Muscle of arm (tissue), 12 donors: ENCODE results near the gene LRRC26. TPM values are rescaled to one million over a fixed set of nuclear protein-coding genes. Genes with fewer than 3 reads are reported as not detected.

Experiments used
- polyA plus RNA-seq, 12 donors: library from polyadenylated mRNA; unstranded; fragments of 120-200 nt; gene quantifications; one replicate each; pipeline ENCODE4 v1.2.1, GENCODE V29; 2013; ENCODE audit not compliant: insufficient read length in 12 of 12

Gene LRRC26
- polyA plus RNA-seq, 12 donors, result not detected

Other genes starting within 250 kb of the LRRC26 start
- gene FBXW5, start 225.3 kb downstream of the LRRC26 start, polyA plus RNA-seq, result 10 to 100 TPM in 11 of 12 donors, not detected in 1; 26.2 to 46.7 (median 30.6) TPM
- 1 to 10 TPM in 1 of 12 donors, under 1 TPM in 7, not detected in 4; 0.27 to 1.2 (median 0.48) TPM for gene C8G, start 224.8 kb downstream of the LRRC26 start, polyA plus RNA-seq
- 1 to 10 TPM in 5 of 12 donors, under 1 TPM in 4, not detected in 3; 0.23 to 1.4 (median 1.1) TPM for gene LCN12, start 217.8 kb downstream of the LRRC26 start, polyA plus RNA-seq
- 10 to 100 TPM in 6 of 12 donors, 1 to 10 TPM in 4, not detected in 2; 5.3 to 30.3 (median 13.6) TPM for gene PTGDS, start 192.5 kb downstream of the LRRC26 start, polyA plus RNA-seq
- gene LCNL1, start 187.1 kb downstream of the LRRC26 start, polyA plus RNA-seq, result under 1 TPM in 10 of 12 donors, not detected in 2; 0.19 to 0.74 (median 0.54) TPM
- 10 to 100 TPM in 11 of 12 donors, not detected in 1; 15.5 to 51.6 (median 19.6) TPM for gene PAXX, start 177.6 kb downstream of the LRRC26 start, polyA plus RNA-seq
- gene CLIC3, start 173.5 kb downstream of the LRRC26 start, polyA plus RNA-seq, result 10 to 100 TPM in 1 of 12 donors, 1 to 10 TPM in 2, under 1 TPM in 6, not detected in 3; 0.23 to 26.6 (median 0.49) TPM
- gene ABCA2, start 141.8 kb downstream of the LRRC26 start, polyA plus RNA-seq, result 10 to 100 TPM in 11 of 12 donors, not detected in 1; 10.1 to 28.9 (median 13.0) TPM
- under 1 TPM in 3 of 12 donors, not detected in 9; 0.05 to 0.45 (median 0.08) TPM for gene FUT7, start 138.0 kb downstream of the LRRC26 start, polyA plus RNA-seq
- gene NPDC1, start 123.9 kb downstream of the LRRC26 start, polyA plus RNA-seq, result 10 to 100 TPM in 11 of 12 donors, not detected in 1; 26.6 to 48.0 (median 30.3) TPM
- 10 to 100 TPM in 7 of 12 donors, 1 to 10 TPM in 4, not detected in 1; 8.6 to 21.8 (median 12.8) TPM for gene ENTPD2, start 116.0 kb downstream of the LRRC26 start, polyA plus RNA-seq
- 1 to 10 TPM in 11 of 12 donors, not detected in 1; 2.0 to 8.0 (median 3.3) TPM for gene SAPCD2, start 99.5 kb downstream of the LRRC26 start, polyA plus RNA-seq
- gene UAP1L1, start 92.5 kb downstream of the LRRC26 start, polyA plus RNA-seq, result 1 to 10 TPM in 10 of 12 donors, not detected in 2; 1.4 to 3.8 (median 1.8) TPM
- gene MAN1B1, start 83.1 kb downstream of the LRRC26 start, polyA plus RNA-seq, result 10 to 100 TPM in 11 of 12 donors, not detected in 1; 34.2 to 65.1 (median 37.7) TPM
- gene DPP7, start 55.3 kb downstream of the LRRC26 start, polyA plus RNA-seq, result 10 to 100 TPM in 11 of 12 donors, not detected in 1; 16.7 to 86.0 (median 23.7) TPM
- gene GRIN1, start 30.9 kb downstream of the LRRC26 start, polyA plus RNA-seq, result under 1 TPM in 4 of 12 donors, not detected in 8; 0.09 to 0.84 (median 0.14) TPM
- gene TMEM210, start 2.0 kb upstream of the LRRC26 start, polyA plus RNA-seq, result not detected
- 10 to 100 TPM in 11 of 12 donors, not detected in 1; 21.1 to 36.5 (median 30.4) TPM for gene ANAPC2, start 18.5 kb upstream of the LRRC26 start, polyA plus RNA-seq
- 10 to 100 TPM in 11 of 12 donors, not detected in 1; 36.2 to 86.3 (median 45.8) TPM for gene SSNA1, start 18.6 kb upstream of the LRRC26 start, polyA plus RNA-seq
- gene TPRN, start 30.7 kb upstream of the LRRC26 start, polyA plus RNA-seq, result 10 to 100 TPM in 2 of 12 donors, 1 to 10 TPM in 9, not detected in 1; 4.2 to 10.4 (median 7.9) TPM
- 10 to 100 TPM in 11 of 12 donors, not detected in 1; 20.7 to 39.2 (median 31.1) TPM for gene TMEM203, start 35.6 kb upstream of the LRRC26 start, polyA plus RNA-seq
- gene NDOR1, start 35.6 kb upstream of the LRRC26 start, polyA plus RNA-seq, result 10 to 100 TPM in 2 of 12 donors, 1 to 10 TPM in 9, not detected in 1; 4.9 to 13.3 (median 6.9) TPM
- 1 to 10 TPM in 10 of 12 donors, not detected in 2; 1.7 to 7.1 (median 2.3) TPM for gene RNF208, start 52.2 kb upstream of the LRRC26 start, polyA plus RNA-seq
- gene CYSRT1, start 55.1 kb upstream of the LRRC26 start, polyA plus RNA-seq, result 1 to 10 TPM in 9 of 12 donors, under 1 TPM in 1, not detected in 2; 0.91 to 3.2 (median 2.1) TPM
- 1 to 10 TPM in 7 of 12 donors, under 1 TPM in 3, not detected in 2; 0.66 to 2.9 (median 1.3) TPM for gene RNF224, start 57.5 kb upstream of the LRRC26 start, polyA plus RNA-seq
- gene SLC34A3, start 60.9 kb upstream of the LRRC26 start, polyA plus RNA-seq, result 1 to 10 TPM in 6 of 12 donors, under 1 TPM in 4, not detected in 2; 0.43 to 1.6 (median 1.0) TPM
- gene TUBB4B, start 71.2 kb upstream of the LRRC26 start, polyA plus RNA-seq, result 100 to 1,000 TPM in 11 of 12 donors, not detected in 1; 121 to 306 (median 157) TPM
- gene STPG3, start 81.2 kb upstream of the LRRC26 start, polyA plus RNA-seq, result under 1 TPM in 6 of 12 donors, not detected in 6; 0.24 to 0.54 (median 0.30) TPM
- gene NELFB, start 85.3 kb upstream of the LRRC26 start, polyA plus RNA-seq, result 10 to 100 TPM in 11 of 12 donors, not detected in 1; 31.1 to 52.0 (median 39.2) TPM
- gene TOR4A, start 107.7 kb upstream of the LRRC26 start, polyA plus RNA-seq, result 10 to 100 TPM in 1 of 12 donors, 1 to 10 TPM in 10, not detected in 1; 3.5 to 14.8 (median 4.4) TPM
- gene NRARP, start 132.2 kb upstream of the LRRC26 start, polyA plus RNA-seq, result 10 to 100 TPM in 2 of 12 donors, 1 to 10 TPM in 9, not detected in 1; 2.6 to 28.7 (median 4.3) TPM